GM21619 (cell line): ENCODE measurements around the gene MTRFR.
"Not testable (repeated sequence)": the region's sequence is repeated elsewhere in the genome, so short reads cannot be mapped to it uniquely, and the experiment has no call there.

Experiments used
- ATAC-seq: cut with Tn5 transposase; IDR thresholded peaks from one replicate; pipeline ENCODE4 v1.9.1; 2021; ENCODE audit not compliant: unreplicated experiment

The MTRFR gene

GRCh38 chr12:123248996-123249741 is 15.9 kb downstream of the MTRFR start:
- ATAC-seq: not testable (repeated sequence)

- no peak for ATAC-seq
Measured at GRCh38 chr12:123250471-123251383, 17.5 kb downstream of the MTRFR start.

- ATAC-seq: no peak
Measured at GRCh38 chr12:123251403-123252076, 18.3 kb downstream of the MTRFR start.

- ATAC-seq: not testable (repeated sequence)
Measured at GRCh38 chr12:123252365-123252764, 19.1 kb downstream of the MTRFR start.

GRCh38 chr12:123253641-123254459 is 20.6 kb downstream of the MTRFR start:
- no peak for ATAC-seq

- ATAC-seq: no peak
Measured at GRCh38 chr12:123254853-123255446, 21.7 kb downstream of the MTRFR start.

- no peak for ATAC-seq
Measured at GRCh38 chr12:123258593-123258992, 25.4 kb downstream of the MTRFR start.

GRCh38 chr12:123260081-123260480 is 26.8 kb downstream of the MTRFR start:
- ATAC-seq: no peak

- ATAC-seq: no peak
Measured at GRCh38 chr12:123261196-123261595, 28.0 kb downstream of the MTRFR start.

GRCh38 chr12:123263196-123263817 is 30.1 kb downstream of the MTRFR start:
- ATAC-seq: no peak

GRCh38 chr12:123264642-123265041 is 31.4 kb downstream of the MTRFR start:
- no peak for ATAC-seq

GRCh38 chr12:123265851-123266678 is 32.8 kb downstream of the MTRFR start:
- ATAC-seq: no peak

- ATAC-seq: no peak
Measured at GRCh38 chr12:123266679-123267277, 33.5 kb downstream of the MTRFR start.

GRCh38 chr12:123267335-123267920 is 34.2 kb downstream of the MTRFR start:
- ATAC-seq: no peak

- ATAC-seq: no peak
Measured at GRCh38 chr12:123267991-123268843, 35.0 kb downstream of the MTRFR start.

- no peak for ATAC-seq
Measured at GRCh38 chr12:123268850-123269249, 35.6 kb downstream of the MTRFR start.

- ATAC-seq: no peak
Measured at GRCh38 chr12:123269395-123269892, 36.2 kb downstream of the MTRFR start.
